CD4-positive, alpha-beta T cell (primary cell): ENCODE data around the gene ASTN1. TPM values are rescaled to one million over a fixed set of nuclear protein-coding genes. Genes with fewer than 3 reads are reported as not detected.

ENCODE experiments used
- ATAC-seq: fragments of 200-7000 bp; cut with Tn5 transposase; one replicate; pipeline ENCODE4 v1.10.0; 2022; ENCODE audit warnings: mild to moderate bottlenecking; ENCODE audit not compliant: poor library complexity
- CTCF ChIA-PET: fragments of 350-600 bp; sonication (Branson Sonifier 250); formaldehyde crosslinking; loops from one replicate; lab custom pipeline; 2021; ENCODE audit warnings: antibody characterized with exemption, inconsistent platforms; lab: Charles Lee
- POLR2A ChIA-PET: fragments of 350-600 bp; sonication (Branson Sonifier 250); formaldehyde crosslinking; loops from one replicate; lab custom pipeline; 2021; ENCODE audit warnings: antibody characterized with exemption, inconsistent platforms; lab: Charles Lee
- DNase-seq, 14 experiments: peaks; one replicate each; pipeline ENCODE4 v3.0.0-alpha.2; 2013 to 2020; ENCODE audit warnings: mixed read lengths in 2 of 14
- H3K27ac ChIP-seq, 2 donors: one replicate each; pipeline versions ENCODE4 v1.5.1 to v1.7.0; 2013; ENCODE audit warnings: low read length in 2 of 2, low read depth in 1 of 2, mild to moderate bottlenecking in 1 of 2
- H3K27me3 ChIP-seq, 2 experiments: 1 replicate in 1 of 2; 2 replicates in 1 of 2; pipeline versions ENCODE4 v1.6.1 to v1.7.0; 2013; ENCODE audit warnings: low read length in 2 of 2, control low read depth in 1 of 2, mild to moderate bottlenecking in 1 of 2, moderate library complexity in 1 of 2; ENCODE audit not compliant: insufficient read depth in 2 of 2, control insufficient read depth in 1 of 2
- H3K36me3 ChIP-seq: one replicate; pipeline ENCODE4 v1.6.1; 2013; ENCODE audit warnings: low read length, control low read depth; ENCODE audit not compliant: insufficient read depth
- H3K4me1 ChIP-seq: one replicate; pipeline ENCODE4 v1.6.1; 2013; ENCODE audit warnings: low read length, control low read depth; ENCODE audit not compliant: insufficient read depth
- H3K4me3 ChIP-seq: one replicate; pipeline ENCODE4 v1.5.1; 2013; ENCODE audit warnings: mild to moderate bottlenecking, low read length, moderate library complexity
- H3K9me3 ChIP-seq, 2 experiments: 1 replicate in 1 of 2; 2 replicates in 1 of 2; pipeline versions ENCODE4 v1.6.1 to v1.7.0; 2013; ENCODE audit warnings: low read length in 2 of 2, mild to moderate bottlenecking in 2 of 2, control low read depth in 1 of 2, moderate library complexity in 1 of 2; ENCODE audit not compliant: control insufficient read depth in 1 of 2, insufficient read depth in 1 of 2
- H3K27ac Mint-ChIP-seq: one replicate; pipeline ENCODE4 v1.8.0; 2020; ENCODE audit warnings: mixed read lengths
- H3K27me3 Mint-ChIP-seq: one replicate; pipeline ENCODE4 v1.8.0; 2021; ENCODE audit warnings: mixed read lengths
- H3K36me3 Mint-ChIP-seq: one replicate; pipeline ENCODE4 v1.8.0; 2021; ENCODE audit warnings: low read depth, mixed read lengths
- H3K4me1 Mint-ChIP-seq: one replicate; pipeline ENCODE4 v1.8.0; 2021; ENCODE audit warnings: low read depth, mixed read lengths
- H3K4me3 Mint-ChIP-seq: one replicate; pipeline ENCODE4 v1.8.0; 2020; ENCODE audit warnings: mild to moderate bottlenecking, mixed read lengths
- H3K9me3 Mint-ChIP-seq: one replicate; pipeline ENCODE4 v1.8.0; 2020; ENCODE audit warnings: mixed read lengths
- intact Hi-C, 2 experiments: fragments of 100-400 bp; cut with DNase I in 1 of 2; cut with micrococcal nuclease in 1 of 2; formaldehyde crosslinking; loops; one replicate each; pipeline versions ENCODE4 v1.15.1 to v1.9.0; 2023 to 2025; cut with DNase I, micrococcal nuclease
- total RNA-seq, 174 experiments: library from RNA in 2 of 174; stranded (reverse) in 2 of 174; gene quantifications; one replicate each; pipeline ENCODE4 v1.2.3 and lab custom pipeline; 2021 to 2026
- TF ChIP-seq, protein P1 (sequence below): fragments of 200-600 bp; IDR thresholded peaks from one replicate; pipeline ENCODE4 v1.8.0; 2022; ENCODE audit warnings: antibody characterized with exemption, mild to moderate bottlenecking

The ASTN1 gene
- total RNA-seq, 2 experiments from 2014 or later: not detected

DNA sequence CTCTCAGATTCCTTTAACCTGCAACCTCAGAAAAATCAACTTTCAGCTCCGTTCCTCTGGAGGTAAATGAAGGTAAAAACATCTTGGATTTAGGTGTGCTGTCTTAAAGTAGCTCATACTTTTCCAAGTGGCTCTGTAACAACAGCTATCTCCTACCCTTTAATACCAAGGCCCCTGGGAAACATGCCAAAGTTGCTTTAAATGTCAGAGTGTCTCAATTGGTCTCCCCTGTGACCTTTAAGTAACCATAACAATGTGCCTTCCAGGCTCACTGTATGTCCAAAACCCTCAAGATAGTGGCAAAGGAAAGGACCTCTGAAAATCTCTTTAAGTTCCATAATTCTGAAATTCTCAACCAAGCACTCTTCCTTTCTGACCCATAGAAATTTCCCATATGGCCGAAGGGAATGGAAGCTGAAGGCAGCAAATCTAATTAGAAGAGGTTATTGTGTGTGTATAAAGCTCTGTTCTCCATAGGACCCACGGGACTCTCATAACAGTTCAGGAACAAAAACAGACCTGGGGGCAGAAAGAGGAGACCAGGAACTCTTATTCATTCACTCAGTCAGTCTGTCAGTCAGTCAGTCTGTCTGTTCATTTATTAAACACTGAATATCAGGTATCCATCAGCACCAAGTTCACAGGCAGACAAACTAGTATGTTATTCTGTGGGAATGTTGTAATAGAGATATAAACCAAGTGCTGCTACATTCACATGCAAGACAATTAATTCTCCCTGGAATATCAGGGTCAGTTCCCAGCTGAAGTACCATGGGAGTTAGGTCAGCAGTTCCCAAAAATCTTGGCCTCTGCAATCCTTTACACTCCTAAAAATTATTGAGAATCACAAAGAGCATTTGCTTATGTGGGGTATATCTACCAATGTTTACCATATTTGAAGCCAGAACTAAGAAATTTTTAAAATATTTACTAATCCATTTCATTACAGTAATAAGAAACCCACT lies 19.1 kb downstream of the ASTN1 start:
- H3K36me3 ChIP-seq: no peaks in the 10 kb centered on the region
- Mint-ChIP-seq H3K27me3 (no peaks in the 10 kb centered on the region), H3K9me3 (peaks cover 2% of the 10 kb centered on the region), H3K27ac (no peak overlapping the region), H3K4me3 (no peak overlapping the region), H3K4me1 (no peaks in the 10 kb centered on the region), H3K36me3 (no peaks in the 10 kb centered on the region)
- H3K4me3 ChIP-seq: no peak overlapping the region
- no peak overlapping the region for H3K27ac ChIP-seq
- ChIA-PET POLR2A (no interaction called here), CTCF (no interaction called here)
- TF ChIP-seq, protein P1, sequence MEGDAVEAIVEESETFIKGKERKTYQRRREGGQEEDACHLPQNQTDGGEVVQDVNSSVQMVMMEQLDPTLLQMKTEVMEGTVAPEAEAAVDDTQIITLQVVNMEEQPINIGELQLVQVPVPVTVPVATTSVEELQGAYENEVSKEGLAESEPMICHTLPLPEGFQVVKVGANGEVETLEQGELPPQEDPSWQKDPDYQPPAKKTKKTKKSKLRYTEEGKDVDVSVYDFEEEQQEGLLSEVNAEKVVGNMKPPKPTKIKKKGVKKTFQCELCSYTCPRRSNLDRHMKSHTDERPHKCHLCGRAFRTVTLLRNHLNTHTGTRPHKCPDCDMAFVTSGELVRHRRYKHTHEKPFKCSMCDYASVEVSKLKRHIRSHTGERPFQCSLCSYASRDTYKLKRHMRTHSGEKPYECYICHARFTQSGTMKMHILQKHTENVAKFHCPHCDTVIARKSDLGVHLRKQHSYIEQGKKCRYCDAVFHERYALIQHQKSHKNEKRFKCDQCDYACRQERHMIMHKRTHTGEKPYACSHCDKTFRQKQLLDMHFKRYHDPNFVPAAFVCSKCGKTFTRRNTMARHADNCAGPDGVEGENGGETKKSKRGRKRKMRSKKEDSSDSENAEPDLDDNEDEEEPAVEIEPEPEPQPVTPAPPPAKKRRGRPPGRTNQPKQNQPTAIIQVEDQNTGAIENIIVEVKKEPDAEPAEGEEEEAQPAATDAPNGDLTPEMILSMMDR: no peak
- H3K9me3 ChIP-seq: peaks cover 0 to 4% of the 10 kb centered on the region in 2 experiments
- ATAC-seq: no peak
- no peak for DNase-seq
- no peaks in the 10 kb centered on the region for H3K4me1 ChIP-seq
- H3K27me3 ChIP-seq: no peaks in the 10 kb centered on the region
- intact Hi-C loops: no loop called here

DNA sequence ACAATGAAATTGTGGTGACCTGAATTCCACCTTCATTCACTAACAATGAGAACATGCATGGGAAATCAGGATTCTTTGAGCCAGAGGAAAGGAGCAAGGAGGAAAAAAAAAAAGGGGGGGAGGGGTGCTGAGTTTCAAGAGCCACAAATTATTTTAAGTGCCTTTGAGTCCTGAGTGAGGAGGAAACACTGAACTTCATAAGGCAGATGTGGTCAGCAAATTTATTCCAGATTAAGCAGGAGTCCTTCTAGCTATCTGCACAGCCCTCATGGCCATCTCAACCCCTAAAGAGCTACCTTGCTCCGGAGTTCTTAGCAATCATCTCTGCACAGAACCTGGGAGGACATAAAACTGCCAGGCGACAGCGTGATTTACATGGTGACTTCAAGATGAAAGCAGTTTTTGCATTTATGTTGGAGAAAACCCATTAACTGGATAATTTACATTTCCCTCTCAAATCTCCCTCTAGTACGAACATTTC lies 21.7 kb downstream of the ASTN1 start:
- H3K9me3 Mint-ChIP-seq: peaks cover 2% of the 10 kb centered on the region
- no peak overlapping the region for H3K27ac Mint-ChIP-seq
- Histone ChIP-seq H3K27ac (no peak overlapping the region), H3K4me3 (no peak overlapping the region), H3K27me3 (no peaks in the 10 kb centered on the region), H3K9me3 (peaks cover 0 to 4% of the 10 kb centered on the region in 2 experiments), H3K36me3 (no peaks in the 10 kb centered on the region), H3K4me1 (no peaks in the 10 kb centered on the region)
- TF ChIP-seq, protein P1: no peak
- DNase-seq (no peak), ATAC-seq (no peak)
- CTCF ChIA-PET: no interaction called here
- H3K4me1 Mint-ChIP-seq: no peaks in the 10 kb centered on the region
- H3K27me3 Mint-ChIP-seq: no peaks in the 10 kb centered on the region
- intact Hi-C loops: no loop called here
- H3K4me3 Mint-ChIP-seq: no peak overlapping the region
- POLR2A ChIA-PET: no interaction called here
- no peaks in the 10 kb centered on the region for H3K36me3 Mint-ChIP-seq

DNA sequence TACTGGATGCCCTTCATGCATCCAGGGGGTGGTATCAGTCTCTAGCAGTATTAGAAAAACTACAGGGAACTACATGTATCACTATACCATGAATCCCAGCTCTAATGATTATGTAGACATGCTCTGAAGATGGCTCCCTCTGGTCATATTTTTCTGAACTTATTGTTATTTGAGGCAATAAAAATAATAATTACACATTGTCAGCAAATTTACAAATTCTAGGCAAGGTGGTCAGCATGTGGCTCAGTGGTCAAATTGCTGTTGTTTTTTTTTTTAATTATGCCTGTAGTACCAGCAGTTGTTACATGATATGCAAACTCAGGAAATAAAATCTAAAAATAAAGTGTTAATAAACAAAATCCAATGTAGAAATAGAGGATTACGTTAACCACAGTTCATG lies 22.5 kb downstream of the ASTN1 start:
- Mint-ChIP-seq H3K36me3 (no peaks in the 10 kb centered on the region), H3K27me3 (no peaks in the 10 kb centered on the region), H3K4me3 (no peak overlapping the region), H3K4me1 (no peaks in the 10 kb centered on the region), H3K9me3 (no peaks in the 10 kb centered on the region), H3K27ac (no peak overlapping the region)
- Histone ChIP-seq H3K9me3 (peaks cover 0 to 4% of the 10 kb centered on the region in 2 experiments), H3K27me3 (no peaks in the 10 kb centered on the region), H3K4me1 (no peaks in the 10 kb centered on the region), H3K27ac (no peak overlapping the region), H3K36me3 (no peaks in the 10 kb centered on the region), H3K4me3 (no peak overlapping the region)
- DNase-seq (no peak), ATAC-seq (no peak)
- POLR2A ChIA-PET: no interaction called here
- CTCF ChIA-PET: no interaction called here
- intact Hi-C loops: no loop called here
- TF ChIP-seq, protein P1: no peak
